GM12878 (cell line): ENCODE measurements around the gene SQOR. TPM values are rescaled to one million over a fixed set of nuclear protein-coding genes. Genes with fewer than 3 reads are reported as not detected.

ENCODE experiments used
- ATAC-seq: fragments of 200-7000 bp; cut with Tn5 transposase; 3 replicates; pipeline ENCODE4 v1.9.1; 2020; ENCODE audit warnings: mild to moderate bottlenecking, moderate library complexity
- BruUV-seq: library from RNA; stranded (reverse); fragments of 400-500 nt; replicated peaks from 2 replicates; lab custom pipeline; 2021; lab: Mats Ljungman, UMichigan
- CTCF ChIA-PET: fragments of 300-600 bp; sonication (Branson Sonifier 250); formaldehyde crosslinking; extraction: SDS; loops from one replicate; lab custom pipeline; 2021; ENCODE audit warnings: inconsistent platforms; lab: Yijun Ruan, JAX
- POLR2A ChIA-PET: fragments of 350-600 bp; formaldehyde crosslinking; extraction: SDS; loops from one replicate; lab custom pipeline; 2021; ENCODE audit warnings: inconsistent platforms; lab: Charles Lee
- RAD21 ChIA-PET: fragments of 300-600 bp; sonication (Branson Sonifier 250); formaldehyde crosslinking; loops from one replicate; lab custom pipeline; 2023; ENCODE audit warnings: antibody characterized with exemption; ENCODE audit not compliant: unreplicated experiment; lab: Charles Lee
- SMC1A ChIA-PET: fragments of 300-600 bp; sonication (Branson Sonifier 250); formaldehyde crosslinking; loops from one replicate; lab custom pipeline; 2023; ENCODE audit not compliant: unreplicated experiment, uncharacterized antibody; lab: Charles Lee
- DNase-seq: peaks from one replicate; pipeline ENCODE4 v3.0.0-alpha.2; 2011; ENCODE audit warnings: low read depth, low spot score
- FAIRE-seq: peaks from 3 replicates; lab custom pipeline; 2011; peaks lifted over from hg19 to GRCh38; lab: Jason Lieb, UNC
- H2AFZ ChIP-seq: 2 replicates; pipeline ENCODE4 v1.6.0; 2011; ENCODE audit warnings: low read depth, low read length, control low read depth; ENCODE audit not compliant: control insufficient read depth
- H3K27ac ChIP-seq: 2 replicates; pipeline ENCODE4 v1.5.1; 2011; ENCODE audit warnings: control low read depth; ENCODE audit not compliant: control insufficient read depth, insufficient read depth
- H3K27me3 ChIP-seq, 2 experiments: replicated peaks in 1 of 2; 2 replicates each; pipeline versions ENCODE4 v1.6.0 to v1.6.1; 2011; ENCODE audit warnings: low read length in 1 of 2; ENCODE audit not compliant: control insufficient read depth in 2 of 2, insufficient read depth in 2 of 2
- H3K36me3 ChIP-seq, 2 experiments: 2 replicates each; pipeline ENCODE4 v1.5.1; 2011; ENCODE audit warnings: low read length in 1 of 2; ENCODE audit not compliant: control insufficient read depth in 2 of 2, insufficient read depth in 2 of 2
- H3K4me1 ChIP-seq: 2 replicates; pipeline ENCODE4 v1.6.1; 2011; ENCODE audit warnings: mild to moderate bottlenecking, low read length, moderate library complexity, mixed read lengths; ENCODE audit not compliant: control insufficient read depth, insufficient read depth
- H3K4me2 ChIP-seq: 2 replicates; pipeline ENCODE4 v1.6.0; 2011; ENCODE audit warnings: control low read depth; ENCODE audit not compliant: control insufficient read depth, insufficient read depth
- H3K4me3 ChIP-seq: fragments of 200-600 bp; sonication (generic); 2 replicates; pipeline ENCODE4 v1.5.1; 2016
- H3K79me2 ChIP-seq: 2 replicates; pipeline ENCODE4 v1.6.0; 2011; ENCODE audit warnings: low read length; ENCODE audit not compliant: control insufficient read depth, insufficient read depth
- H3K9ac ChIP-seq: 2 replicates; pipeline ENCODE4 v1.8.0; 2011; ENCODE audit warnings: low read length, control low read depth, mixed read lengths; ENCODE audit not compliant: control insufficient read depth, insufficient read depth
- H3K9me3 ChIP-seq: replicated peaks from 3 replicates; pipeline ENCODE4 v1.5.1; 2011; ENCODE audit warnings: mild to moderate bottlenecking, low read length; ENCODE audit not compliant: control insufficient read depth, insufficient read depth
- H4K20me1 ChIP-seq: 2 replicates; pipeline ENCODE4 v1.6.0; 2011; ENCODE audit not compliant: control insufficient read depth, insufficient read depth
- CHD4 ChIP-seq: fragments of 200-600 bp; sonication (generic); IDR thresholded peaks from 2 replicates; pipeline ENCODE4 v1.6.1; 2016; ENCODE audit warnings: mild to moderate bottlenecking
- CREM ChIP-seq: IDR thresholded peaks from 2 replicates; pipeline ENCODE4 v1.6.1; 2014; ENCODE audit warnings: antibody characterized with exemption, low read depth
- EGR1 ChIP-seq, 2 experiments: IDR thresholded peaks; 1 replicate in 1 of 2; 2 replicates in 1 of 2; pipeline ENCODE4 v1.6.1; 2011 to 2012; ENCODE audit warnings: low read depth in 2 of 2, low read length in 2 of 2, borderline replicate concordance in 1 of 2, mild to moderate bottlenecking in 1 of 2, moderate library complexity in 1 of 2
- ESRRA ChIP-seq: IDR thresholded peaks from 2 replicates; pipeline ENCODE4 v1.6.1; 2012; ENCODE audit warnings: mild to moderate bottlenecking, low read length, improper control_type of control experiment
- FOXK2 ChIP-seq: fragments of 450-650 bp; IDR thresholded peaks from 2 replicates; pipeline ENCODE4 v1.6.1; 2017; ENCODE audit warnings: mild to moderate bottlenecking, moderate library complexity
- GABPA ChIP-seq: IDR thresholded peaks from 2 replicates; pipeline ENCODE4 v1.6.1; 2014; ENCODE audit warnings: antibody characterized with exemption, low read depth, mild to moderate bottlenecking, inconsistent platforms
- MTA2 ChIP-seq: fragments of 450-650 bp; IDR thresholded peaks from 2 replicates; pipeline ENCODE4 v1.6.1; 2016; ENCODE audit warnings: low read depth, mild to moderate bottlenecking, moderate library complexity
- POLR2A ChIP-seq: IDR thresholded peaks from 2 replicates; pipeline ENCODE4 v1.6.1; 2011; ENCODE audit warnings: low read depth, mild to moderate bottlenecking, low read length
- POLR2AphosphoS2 ChIP-seq: IDR thresholded peaks from 2 replicates; pipeline ENCODE4 v1.6.1; 2011; ENCODE audit warnings: low read depth, mild to moderate bottlenecking, low read length, improper control_type of control experiment, moderate library complexity
- RAD51 ChIP-seq: fragments of 450-650 bp; IDR thresholded peaks from 2 replicates; pipeline ENCODE4 v1.6.1; 2016; ENCODE audit warnings: moderate library complexity, mild to moderate bottlenecking, inconsistent platforms
- SIN3A ChIP-seq: IDR thresholded peaks from 2 replicates; pipeline ENCODE4 v1.6.1; 2012; ENCODE audit warnings: low read depth, low read length, improper control_type of control experiment
- TARDBP ChIP-seq: IDR thresholded peaks from 2 replicates; pipeline ENCODE4 v1.6.1; 2016; ENCODE audit warnings: borderline replicate concordance
- TBL1XR1 ChIP-seq: IDR thresholded peaks from 2 replicates; pipeline ENCODE4 v1.6.1; 2012; ENCODE audit warnings: low read depth, low read length, improper control_type of control experiment
- WRNIP1 ChIP-seq: IDR thresholded peaks from 2 replicates; pipeline ENCODE4 v1.6.1; 2011; ENCODE audit warnings: low read depth, low read length, improper control_type of control experiment, borderline replicate concordance
- ZNF24 ChIP-seq: fragments of 450-650 bp; IDR thresholded peaks from 2 replicates; pipeline ENCODE4 v1.6.1; 2017; ENCODE audit warnings: antibody characterized with exemption, mild to moderate bottlenecking
- WGBS: methylation state at CpG from one replicate; pipeline ENCODE4 v1.1.6; 2016; ENCODE audit warnings: low lambda C conversion rate; ENCODE audit not compliant: insufficient replicate concordance, insufficient coverage; ENCODE audit errors: missing lambda C conversion rate; 5-methylcytosine and 5-hydroxymethylcytosine counted together
- in situ Hi-C: fragments of 300-500 bp; cut with MboI; formaldehyde crosslinking; loops from 9 replicates; pipeline ENCODE4 v1.14.3; 2018; ENCODE audit warnings: mixed read lengths
- intact Hi-C: fragments of 100-400 bp; cut with micrococcal nuclease; formaldehyde crosslinking; loops from one replicate; pipeline ENCODE4 v1.14.2; 2022; ENCODE audit not compliant: unreplicated experiment
- polyA plus RNA-seq, 11 experiments: library from polyadenylated mRNA; depleted of rRNA in 4 of 11; unstranded in 6 of 11; stranded (reverse) in 5 of 11; fragments of >200 nt; fragmentation: Nextera tagmentation in 4 of 11; fragmentation: Illumina TruSeq in 1 of 11; extraction: Ambion mirVana in 4 of 11; extraction: Trizol in 1 of 11; gene quantifications; 1 replicate in 1 of 11; 2 replicates in 10 of 11; pipeline versions ENCODE4 v1.2.1 to v1.2.3, GENCODE V29; 2011 to 2016; ENCODE audit warnings: inconsistent platforms in 2 of 11, missing spikeins in 2 of 11, low read depth in 1 of 11
- total RNA-seq, 4 experiments: library from RNA; depleted of rRNA in 3 of 4; stranded (reverse); fragments of >200 nt in 3 of 4; fragmentation: Illumina TruSeq in 1 of 4; extraction: Trizol in 1 of 4; gene quantifications; 2 replicates each; pipeline versions ENCODE4 v1.2.1 to v1.2.3, GENCODE V29; 2013 to 2021
- TF ChIP-seq, protein P1 (sequence below): IDR thresholded peaks from 2 replicates; pipeline ENCODE4 v1.6.1; 2012; ENCODE audit warnings: low read depth, low read length, improper control_type of control experiment
- TF ChIP-seq, protein P2 (sequence below): IDR thresholded peaks from 2 replicates; pipeline ENCODE4 v1.6.1; 2012; ENCODE audit warnings: low read length, inconsistent platforms

The SQOR gene
- total and polyA plus RNA-seq, 10 of the 15 experiments (the other 5 are each of a cell fraction or from before 2014, with no cell fraction given): 14.5 to 74.7 (median 44.2) TPM

DNA sequence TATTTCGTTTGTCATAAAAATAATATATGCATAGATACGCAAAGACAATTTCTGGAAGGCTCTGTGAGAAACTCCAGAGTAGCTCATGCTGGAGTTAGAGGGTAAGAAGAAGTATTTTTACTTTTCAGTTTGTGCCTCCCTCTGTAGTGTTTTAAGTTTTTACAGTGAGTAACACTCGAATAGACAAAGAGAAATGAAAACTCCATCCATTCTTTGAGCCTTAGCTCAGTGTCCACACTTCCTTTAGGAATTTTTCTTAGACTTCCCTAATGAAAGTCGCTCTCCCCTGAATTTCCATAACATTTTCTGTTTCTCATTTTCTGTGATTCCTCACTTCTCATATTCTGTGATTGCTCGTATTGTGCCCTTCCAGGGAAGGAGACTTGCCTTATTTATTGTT is 45.6 kb upstream of the SQOR start:
- H3K79me2 ChIP-seq: peaks cover 63% of the 10 kb centered on the region
- no peak overlapping the region for H2AFZ ChIP-seq
- H3K4me2 ChIP-seq: peak overlapping the region; percentile 99
- ATAC-seq: no peak
- no peak for TF ChIP-seq GABPA
- TF ChIP-seq, protein P1, sequence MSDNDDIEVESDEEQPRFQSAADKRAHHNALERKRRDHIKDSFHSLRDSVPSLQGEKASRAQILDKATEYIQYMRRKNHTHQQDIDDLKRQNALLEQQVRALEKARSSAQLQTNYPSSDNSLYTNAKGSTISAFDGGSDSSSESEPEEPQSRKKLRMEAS: no peak
- H3K9me3 ChIP-seq: no peaks in the 10 kb centered on the region
- ChIA-PET POLR2A (interaction anchor here (1.0 to 1.4 kb wide), 3 partner anchors 14 to 68 kb away, joined by 3 to 5 read pairs (median 4); no protein-coding TSS in a partner anchor), CTCF (interaction anchor here (0.9 to 6.1 kb wide), 9 partner anchors 8 to 187 kb away, joined by 3 to 79 read pairs (median 5); a partner anchor contains a TSS), SMC1A (interaction anchor here (1.0 to 4.9 kb wide), 7 partner anchors 14 to 387 kb away, joined by 4 to 35 read pairs (median 7); no protein-coding TSS in a partner anchor), RAD21 (interaction anchor here (1.0 to 4.0 kb wide), 2 partner anchors 24 to 187 kb away, joined by 3 to 22 read pairs; a partner anchor contains a TSS)
- DNase-seq: no peak
- no TSS peak for BruUV-seq
- peak overlapping the region; percentile 97 for H3K4me3 ChIP-seq
- FAIRE-seq: no peak
- H3K27ac ChIP-seq: no peak overlapping the region
- in situ Hi-C loops: loop anchor here (10.0 kb wide), 1 partner anchor 394 kb away; no protein-coding TSS in a partner anchor
- no peaks in the 10 kb centered on the region for H4K20me1 ChIP-seq
- 50% methylated on average over 5 of the region's 5 CpGs for WGBS
- H3K27me3 ChIP-seq: no peaks in the 10 kb centered on the region
- intact Hi-C loops: loop anchor here (5.0 kb wide), 1 partner anchor 67 kb away; the partner anchor contains the start of gene SLC30A4
- H3K9ac ChIP-seq: no peak overlapping the region
- peaks cover 1 to 12% of the 10 kb centered on the region in 2 experiments; a peak in 2 of 4 replicates for H3K36me3 ChIP-seq
- peaks cover 4% of the 10 kb centered on the region; the same call in 1 of the 2 replicates for H3K4me1 ChIP-seq

DNA sequence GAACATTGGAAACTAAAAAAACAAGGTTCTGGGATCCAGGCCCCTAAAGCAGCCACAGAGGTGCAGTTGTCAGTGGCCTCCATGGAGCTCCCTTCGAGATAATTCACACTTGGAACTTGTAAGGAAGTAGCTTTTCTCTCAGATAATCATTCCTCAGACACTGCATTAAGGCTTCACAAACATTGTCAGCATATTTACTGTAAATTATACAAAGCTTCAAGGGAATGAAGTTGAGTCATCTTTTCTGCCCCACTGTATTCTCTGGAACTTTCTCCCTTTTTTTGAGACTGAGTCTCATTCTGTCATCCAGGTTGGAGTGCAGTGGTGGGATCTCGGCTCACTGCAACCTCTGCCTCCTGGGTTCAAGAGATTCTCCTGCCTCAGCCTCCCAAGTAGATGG is 40.5 kb upstream of the SQOR start:
- Histone ChIP-seq H3K9me3 (no peaks in the 10 kb centered on the region; the same call in 1 of the 3 replicates), H3K9ac (no peak overlapping the region), H3K4me2 (no peak overlapping the region), H3K27me3 (no peaks in the 10 kb centered on the region), H4K20me1 (no peaks in the 10 kb centered on the region), H3K4me1 (no peaks in the 10 kb centered on the region), H3K79me2 (peaks cover 30% of the 10 kb centered on the region), H3K36me3 (peaks cover 1 to 21% of the 10 kb centered on the region in 2 experiments; a peak in 2 of 4 replicates), H3K4me3 (no peak overlapping the region), H3K27ac (no peak overlapping the region), H2AFZ (no peak overlapping the region)
- CTCF ChIA-PET: interaction anchor here (0.9 to 4.8 kb wide), 7 partner anchors 10 to 165 kb away, joined by 3 to 27 read pairs (median 3); no protein-coding TSS in a partner anchor
- RAD21 ChIA-PET: interaction anchor here (0.9 to 2.0 kb wide), 3 partner anchors 9 to 20 kb away, joined by 3 to 5 read pairs (median 4); no protein-coding TSS in a partner anchor
- ATAC-seq (no peak), DNase-seq (no peak), FAIRE-seq (no peak)
- in situ Hi-C loops: no loop called here
- BruUV-seq: no TSS peak
- intact Hi-C loops: no loop called here
- POLR2A ChIA-PET: interaction anchor here (0.6 kb wide), 2 partner anchors 9 to 92 kb away, joined by 3 read pairs; no protein-coding TSS in a partner anchor
- WGBS: 69% methylated on average over 2 of the region's 2 CpGs
- SMC1A ChIA-PET: interaction anchor here (0.6 to 2.0 kb wide), 9 partner anchors 8 to 156 kb away, joined by 3 to 7 read pairs (median 4); no protein-coding TSS in a partner anchor
- TF ChIP-seq, protein P2, sequence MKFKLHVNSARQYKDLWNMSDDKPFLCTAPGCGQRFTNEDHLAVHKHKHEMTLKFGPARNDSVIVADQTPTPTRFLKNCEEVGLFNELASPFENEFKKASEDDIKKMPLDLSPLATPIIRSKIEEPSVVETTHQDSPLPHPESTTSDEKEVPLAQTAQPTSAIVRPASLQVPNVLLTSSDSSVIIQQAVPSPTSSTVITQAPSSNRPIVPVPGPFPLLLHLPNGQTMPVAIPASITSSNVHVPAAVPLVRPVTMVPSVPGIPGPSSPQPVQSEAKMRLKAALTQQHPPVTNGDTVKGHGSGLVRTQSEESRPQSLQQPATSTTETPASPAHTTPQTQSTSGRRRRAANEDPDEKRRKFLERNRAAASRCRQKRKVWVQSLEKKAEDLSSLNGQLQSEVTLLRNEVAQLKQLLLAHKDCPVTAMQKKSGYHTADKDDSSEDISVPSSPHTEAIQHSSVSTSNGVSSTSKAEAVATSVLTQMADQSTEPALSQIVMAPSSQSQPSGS: no peak
- TF ChIP-seq TBL1XR1 (no peak), ZNF24 (no peak), EGR1 (IDR thresholded peaks at IDR 0.05; ENCODE audit: borderline replicate concordance in 1 of 2, low read depth in 2 of 2, low read length in 2 of 2) (no peak), SIN3A (no peak), RAD51 (no peak), FOXK2 (no peak), CREM (no peak), WRNIP1 (no peak), MTA2 (no peak), CHD4 (no peak), ESRRA (no peak), TARDBP (no peak), POLR2A (no peak), POLR2AphosphoS2 (no peak)
